ENCODE data around the gene U2AF1L4. TPM values are rescaled to one million over a fixed set of nuclear protein-coding genes. Genes with fewer than 3 reads are reported as not detected.

Gene U2AF1L4
- polyA plus RNA-seq, 1 donor from 2014 or later: 57.0 TPM

- no peaks in the 10 kb centered on the region for H3K9me3 ChIP-seq (ENCODE audit: low read length)
- peak overlapping the region; percentile 94 for H3K4me3 ChIP-seq (ENCODE audit: low read length)
- TF ChIP-seq POLR2AphosphoS5 (IDR thresholded peaks at IDR 0.05) (no peak), SMC3 (conservative IDR thresholded peaks at IDR 0.05; ENCODE audit: poor library complexity) (no peak)
- H3F3A ChIP-seq (ENCODE audit: insufficient read depth, low read length, poor library complexity, severe bottlenecking): no peaks in the 10 kb centered on the region
- H3K27me3 ChIP-seq (ENCODE audit: insufficient read depth, low read depth, low read length): no peaks in the 10 kb centered on the region
- no peaks in the 10 kb centered on the region for H3K36me3 ChIP-seq (ENCODE audit: insufficient read depth, low read length)
- H4K20me1 ChIP-seq (ENCODE audit: insufficient read depth): no peaks in the 10 kb centered on the region
- H3K4me2 ChIP-seq (ENCODE audit: low read length): peak overlapping the region; percentile 70
- H3K79me2 ChIP-seq (replicated peaks; ENCODE audit: insufficient read depth, low read length): peaks cover 22% of the 10 kb centered on the region
- no peak overlapping the region for H3K27ac ChIP-seq (ENCODE audit: low read length)
- no peaks in the 10 kb centered on the region for H3K9me2 ChIP-seq (ENCODE audit: insufficient read depth, low read length)
- peak overlapping the region; percentile 82 for H3K9ac ChIP-seq (ENCODE audit: low read length)
- H2AFZ ChIP-seq (ENCODE audit: low read depth, low read length): no peak overlapping the region
These were observed 25.6 kb downstream of the U2AF1L4 start for GRCh38 chr19:35719402-35720162.

GRCh38 chr19:35718345-35719041 is 26.7 kb downstream of the U2AF1L4 start:
- Histone ChIP-seq H3K79me2 (replicated peaks; ENCODE audit: insufficient read depth, low read length) (peaks cover 22% of the 10 kb centered on the region), H3K4me2 (ENCODE audit: low read length) (peak overlapping the region; percentile 70), H3K9me3 (ENCODE audit: low read length) (no peaks in the 10 kb centered on the region), H3F3A (ENCODE audit: insufficient read depth, low read length, poor library complexity, severe bottlenecking) (no peaks in the 10 kb centered on the region), H2AFZ (ENCODE audit: low read depth, low read length) (no peak overlapping the region), H3K27ac (ENCODE audit: low read length) (peak overlapping the region; percentile 70), H3K36me3 (ENCODE audit: insufficient read depth, low read length) (no peaks in the 10 kb centered on the region), H3K27me3 (ENCODE audit: insufficient read depth, low read depth, low read length) (no peaks in the 10 kb centered on the region), H3K9me2 (ENCODE audit: insufficient read depth, low read length) (no peaks in the 10 kb centered on the region), H4K20me1 (ENCODE audit: insufficient read depth) (no peaks in the 10 kb centered on the region), H3K9ac (ENCODE audit: low read length) (peak overlapping the region; percentile 82), H3K4me3 (ENCODE audit: low read length) (peak overlapping the region; percentile 94)
- TF ChIP-seq MXI1 (conservative IDR thresholded peaks at IDR 0.05; ENCODE audit: poor library complexity, severe bottlenecking) (peak; percentile 24), POLR2AphosphoS5 (IDR thresholded peaks at IDR 0.05) (no peak)

GRCh38 chr19:35717665-35718344 is 27.4 kb downstream of the U2AF1L4 start, which contains the start of gene KMT2B:
Gene KMT2B, plus strand, starts transcription at chr19:35718003. Its CDS starts 16 bp downstream, at chr19:35718019.
- Histone ChIP-seq H3K9ac (ENCODE audit: low read length) (peak within 1 kb of the TSS; percentile 82), H3K79me2 (replicated peaks; ENCODE audit: insufficient read depth, low read length) (peaks cover 22% of the 10 kb centered on the region), H3K36me3 (ENCODE audit: insufficient read depth, low read length) (no peaks in the 10 kb centered on the region), H3K27me3 (ENCODE audit: insufficient read depth, low read depth, low read length) (no peaks in the 10 kb centered on the region), H2AFZ (ENCODE audit: low read depth, low read length) (peak within 1 kb of the TSS; percentile 84), H4K20me1 (ENCODE audit: insufficient read depth) (no peaks in the 10 kb centered on the region), H3K27ac (ENCODE audit: low read length) (peak within 1 kb of the TSS; percentile 71), H3K9me2 (ENCODE audit: insufficient read depth, low read length) (no peaks in the 10 kb centered on the region), H3K4me2 (ENCODE audit: low read length) (peak within 1 kb of the TSS; percentile 76), H3K9me3 (ENCODE audit: low read length) (no peaks in the 10 kb centered on the region), H3F3A (ENCODE audit: insufficient read depth, low read length, poor library complexity, severe bottlenecking) (no peaks in the 10 kb centered on the region), H3K4me3 (ENCODE audit: low read length) (peak within 1 kb of the TSS; percentile 99)
- TF ChIP-seq POLR2AphosphoS5 (IDR thresholded peaks at IDR 0.05): peak; percentile 62
- no peak for TF ChIP-seq CTCF (IDR thresholded peaks at IDR 0.05; ENCODE audit: poor library complexity, severe bottlenecking)
- TF ChIP-seq REST (IDR thresholded peaks at IDR 0.05; ENCODE audit: borderline replicate concordance): no peak
- TF ChIP-seq SMC3 (conservative IDR thresholded peaks at IDR 0.05; ENCODE audit: poor library complexity): no peak
- TF ChIP-seq EZH2 (IDR thresholded peaks at IDR 0.05; ENCODE audit: borderline replicate concordance, insufficient read depth, low read length, poor library complexity, severe bottlenecking): no peak
- TF ChIP-seq EP300 (conservative IDR thresholded peaks at IDR 0.05; ENCODE audit: poor library complexity, severe bottlenecking): peak; percentile 41
- no peak for TF ChIP-seq TAF1 (IDR thresholded peaks at IDR 0.05; ENCODE audit: low read depth)
- no peak for TF ChIP-seq RAD21 (conservative IDR thresholded peaks at IDR 0.05)
- peak; percentile 74 for TF ChIP-seq MXI1 (conservative IDR thresholded peaks at IDR 0.05; ENCODE audit: poor library complexity, severe bottlenecking)
